GM21529 (cell line): ENCODE results near the gene FLYWCH2.
"Not testable (repeated sequence)": the region's sequence is repeated elsewhere in the genome, so short reads cannot be mapped to it uniquely, and the experiment has no call there.

Experiments
- ATAC-seq: cut with Tn5 transposase; IDR thresholded peaks from one replicate; pipeline ENCODE4 v1.9.1; 2021; ENCODE audit not compliant: unreplicated experiment

The FLYWCH2 gene

DNA sequence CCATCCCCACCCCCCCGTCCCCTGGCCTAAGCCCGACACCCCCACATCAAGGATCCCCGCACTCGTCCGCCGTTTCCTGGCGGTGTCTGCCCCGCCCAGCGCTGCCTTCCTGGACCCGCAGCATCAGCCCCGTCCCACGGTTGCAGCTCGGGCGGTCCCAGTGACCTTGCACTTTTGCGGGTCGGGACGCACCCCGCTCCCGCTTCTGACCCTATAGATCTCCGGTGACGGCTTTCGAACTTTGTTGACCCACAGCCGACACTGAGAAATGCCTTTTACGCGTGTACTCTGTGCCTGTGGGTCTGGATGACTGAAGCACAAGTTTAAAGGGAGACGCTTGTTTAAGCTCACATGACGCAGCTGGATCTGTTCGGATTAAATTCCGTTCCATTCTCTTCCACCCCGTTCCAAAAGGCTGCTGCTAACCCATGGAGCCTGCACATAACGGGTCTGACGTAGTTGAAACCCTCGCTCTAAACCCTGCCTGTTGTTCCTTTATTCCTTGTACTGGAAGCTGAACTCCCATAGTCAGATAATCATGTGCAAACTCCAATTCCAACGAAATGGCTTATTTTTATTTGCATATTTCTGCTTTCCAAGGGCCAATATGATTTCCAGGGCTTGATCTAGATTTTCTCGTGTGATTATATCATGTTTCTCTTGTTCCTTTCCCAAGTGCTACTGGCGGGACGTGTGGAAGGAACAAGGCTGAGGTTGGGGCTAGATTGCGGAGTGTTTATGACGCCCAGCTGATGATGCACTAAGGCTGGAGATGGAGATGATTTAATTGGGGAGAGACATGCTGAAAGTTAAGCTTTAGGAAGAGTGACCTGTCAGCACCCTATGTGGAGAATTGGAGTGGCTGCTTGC lies 29.6 kb downstream of the FLYWCH2 start:
- ATAC-seq, result peak; percentile 4

DNA sequence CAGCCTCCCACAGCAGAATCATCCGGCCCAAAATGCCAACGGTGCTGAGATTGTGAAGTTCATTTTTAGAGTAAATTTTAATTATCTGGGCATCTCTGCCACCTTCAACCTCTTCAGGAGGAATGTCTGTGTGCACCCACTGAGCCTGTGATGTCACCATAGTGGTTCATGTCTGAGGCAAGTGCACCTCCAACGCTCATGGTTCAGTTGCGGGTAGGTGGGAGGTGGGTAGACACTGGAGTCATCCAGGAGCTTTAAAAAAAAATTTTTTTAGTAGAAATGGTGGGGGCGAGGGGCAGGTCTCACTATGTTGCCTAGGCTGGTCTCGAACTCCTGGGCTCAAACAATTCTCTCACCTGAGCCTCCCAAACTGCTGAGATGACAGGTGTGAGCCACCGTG lies 30.6 kb downstream of the FLYWCH2 start:
- no peak for ATAC-seq

DNA sequence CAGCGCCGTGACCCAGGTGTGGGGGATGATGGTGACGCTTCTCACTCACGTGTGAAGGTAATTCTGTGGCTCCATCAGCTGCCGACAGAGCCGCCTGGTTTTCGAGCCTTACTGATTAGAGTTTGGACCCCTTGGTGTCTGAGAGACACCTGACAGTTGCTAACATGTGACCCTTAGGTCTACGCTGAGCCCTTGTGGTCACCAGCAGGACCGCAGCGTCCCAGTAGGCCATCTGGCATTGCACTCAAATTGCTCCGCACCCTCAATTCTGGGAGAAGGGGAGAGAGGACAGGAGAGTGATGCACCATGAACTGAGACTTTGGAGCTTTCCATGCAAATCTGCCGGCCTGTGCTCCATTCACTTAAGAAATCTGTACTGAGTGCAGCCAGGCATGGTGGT lies 31.2 kb downstream of the FLYWCH2 start:
- ATAC-seq, result no peak

DNA sequence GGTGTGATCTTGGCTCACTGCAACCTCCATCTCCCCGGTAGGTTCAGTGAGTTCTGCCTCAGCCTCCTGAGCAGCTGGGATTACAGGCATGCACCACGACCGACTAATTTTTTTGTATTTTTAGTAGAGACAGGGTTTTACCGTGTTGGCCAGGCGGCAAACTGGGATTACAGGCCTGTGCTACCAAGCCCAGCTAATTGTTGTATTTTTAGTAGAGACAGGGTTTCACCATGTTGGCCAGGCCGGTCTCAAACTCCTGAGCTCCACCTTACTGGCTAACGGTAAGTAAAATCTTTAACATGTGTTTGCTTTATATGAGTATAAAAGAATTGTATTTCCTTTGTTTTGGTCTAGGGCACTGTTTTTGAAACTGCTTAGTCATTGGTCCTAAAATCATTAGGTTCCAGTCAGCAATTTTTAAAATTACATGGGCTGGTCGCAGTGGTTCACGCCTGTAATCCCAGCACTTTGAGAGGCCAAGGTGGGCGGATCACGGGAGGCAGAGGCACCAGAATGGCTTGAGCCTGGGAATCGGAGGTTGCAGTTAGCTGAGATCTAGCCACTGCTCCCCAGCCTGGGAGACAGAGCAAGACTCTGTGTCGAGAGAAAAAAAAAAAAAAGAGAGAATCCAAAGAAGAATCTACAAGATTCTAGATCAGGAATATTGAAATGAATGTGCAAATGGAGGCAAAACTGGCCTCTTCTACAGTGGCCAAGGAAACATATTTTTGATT lies 32.3 kb downstream of the FLYWCH2 start:
- ATAC-seq, result no peak

- ATAC-seq, result no peak
These were observed 36.7 kb downstream of the FLYWCH2 start for GRCh38 chr16:2919511-2920255.

GRCh38 chr16:2923481-2923880 lies 40.5 kb downstream of the FLYWCH2 start:
- ATAC-seq, result no peak

DNA sequence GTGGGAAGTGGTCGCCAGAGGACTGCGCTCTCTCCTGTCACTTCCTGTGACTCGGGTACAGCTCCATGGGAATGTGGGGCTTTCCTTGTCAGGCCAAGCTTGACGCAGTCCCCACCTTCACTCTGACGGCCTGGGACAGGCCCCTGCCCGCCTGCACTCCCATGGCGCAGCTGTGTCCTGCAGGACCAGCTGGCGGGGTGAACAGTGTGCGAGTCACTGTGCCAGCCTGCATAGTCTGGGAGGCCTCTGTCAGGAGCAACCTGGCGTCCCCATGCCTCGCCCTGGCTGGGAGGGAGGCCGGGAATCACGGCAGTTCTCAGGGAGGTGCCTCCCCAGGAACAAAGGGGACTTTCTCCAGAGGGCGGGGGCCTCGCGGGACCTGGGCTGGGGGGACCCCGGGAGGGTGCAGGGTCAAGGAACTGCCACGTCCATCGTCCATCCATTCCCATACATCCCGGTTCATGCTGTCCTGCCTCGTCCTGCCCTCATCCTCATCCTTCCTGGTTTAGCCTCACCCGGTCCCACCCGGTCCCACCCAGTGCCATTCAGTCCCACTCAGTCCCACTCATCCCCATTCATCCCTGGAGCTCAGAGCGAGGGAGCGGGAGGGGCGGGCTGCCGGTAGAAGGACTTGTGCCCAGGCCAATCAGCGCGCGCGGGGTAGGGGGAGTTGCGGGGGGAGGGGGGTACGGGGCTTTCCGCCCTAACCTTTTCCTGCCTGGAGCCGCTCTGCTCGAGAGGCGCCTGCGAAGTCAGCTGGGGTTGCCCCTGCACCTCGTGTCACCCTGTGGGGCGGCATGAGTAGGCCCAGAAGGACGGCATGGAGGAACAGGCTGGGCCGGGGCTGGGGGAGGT lies 42.1 kb downstream of the FLYWCH2 start:
- no peak for ATAC-seq

GRCh38 chr16:2925951-2926649 lies 43.1 kb downstream of the FLYWCH2 start:
- no peak for ATAC-seq

- ATAC-seq, result no peak
These were observed 43.6 kb downstream of the FLYWCH2 start for GRCh38 chr16:2926650-2926999.

DNA sequence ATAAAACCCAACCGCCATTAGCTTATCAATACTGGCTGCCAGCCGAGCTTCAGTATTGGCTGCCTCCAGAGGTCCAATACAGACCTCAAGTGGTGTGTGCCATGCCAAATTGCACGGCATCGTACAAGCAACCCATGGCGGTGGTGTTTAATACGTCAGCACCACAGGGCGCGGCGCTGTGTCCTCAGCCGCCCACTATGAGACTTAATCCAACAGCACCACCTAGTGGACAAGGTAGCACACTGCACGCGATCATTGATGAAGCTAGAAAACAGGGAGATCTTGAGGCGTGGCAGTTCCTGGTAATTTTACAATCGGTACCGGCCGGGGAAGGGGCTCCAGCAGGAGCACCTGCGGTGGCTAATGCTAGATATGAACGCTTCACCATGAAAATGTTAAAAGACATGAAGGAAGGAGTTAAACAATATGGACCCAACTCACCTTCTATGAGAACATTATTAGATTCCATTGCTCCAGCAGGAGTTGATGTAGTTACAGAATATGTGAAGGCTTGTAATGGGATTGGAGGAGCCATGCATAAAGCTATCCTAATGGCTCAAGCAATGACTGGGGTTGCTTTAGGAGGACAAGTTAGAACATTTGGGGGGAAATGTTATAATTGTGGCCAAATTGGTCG lies 44.1 kb downstream of the FLYWCH2 start:
- ATAC-seq, result no peak

- ATAC-seq, result not testable (repeated sequence)
These were observed 45.1 kb downstream of the FLYWCH2 start for GRCh38 chr16:2928151-2928550.

- ATAC-seq, result no peak
These were observed 45.8 kb downstream of the FLYWCH2 start for GRCh38 chr16:2928796-2929195.

- no peak for ATAC-seq
These were observed 46.7 kb downstream of the FLYWCH2 start for GRCh38 chr16:2929693-2930092.

- ATAC-seq, result no peak
These were observed 47.2 kb downstream of the FLYWCH2 start for GRCh38 chr16:2930236-2930635.

DNA sequence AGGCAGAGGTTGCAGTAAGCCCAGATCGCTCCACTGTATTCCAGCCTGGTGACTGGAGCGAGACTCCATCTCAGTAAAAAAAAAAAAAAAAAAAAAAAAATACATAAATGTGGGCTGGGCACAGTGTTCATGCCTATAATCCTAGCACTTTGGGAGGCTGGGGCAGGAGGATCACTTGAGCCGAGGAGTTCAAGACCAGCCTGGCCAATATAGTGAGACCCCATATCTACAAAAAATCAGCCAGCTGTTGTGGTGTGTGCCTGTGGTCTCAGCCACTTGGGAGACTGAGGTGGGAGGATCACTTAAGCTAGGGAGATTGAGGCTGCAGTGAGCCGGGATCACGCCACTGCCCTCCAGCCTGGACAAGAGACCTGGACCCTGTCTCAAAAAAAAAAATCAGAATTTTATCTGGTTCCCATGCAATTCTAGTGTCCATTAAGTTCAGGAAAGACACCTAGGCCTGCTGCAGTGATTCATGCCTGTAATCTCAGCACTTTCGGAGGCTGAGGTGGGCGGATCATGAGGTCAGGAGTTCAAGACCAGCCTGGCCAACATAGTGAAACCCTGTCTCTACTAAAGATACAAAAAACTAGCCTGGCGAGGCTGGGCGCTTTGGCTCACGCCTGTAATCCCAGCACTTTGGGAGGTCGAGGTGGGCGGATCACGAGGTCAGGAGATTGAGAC lies 48.4 kb downstream of the FLYWCH2 start:
- not testable (repeated sequence) for ATAC-seq

GRCh38 chr16:2933136-2933535 lies 50.1 kb downstream of the FLYWCH2 start:
- no peak for ATAC-seq

GRCh38 chr16:2933701-2934100 lies 50.7 kb downstream of the FLYWCH2 start:
- no peak for ATAC-seq

- ATAC-seq, result no peak
These were observed 51.4 kb downstream of the FLYWCH2 start for GRCh38 chr16:2934450-2934849.

DNA sequence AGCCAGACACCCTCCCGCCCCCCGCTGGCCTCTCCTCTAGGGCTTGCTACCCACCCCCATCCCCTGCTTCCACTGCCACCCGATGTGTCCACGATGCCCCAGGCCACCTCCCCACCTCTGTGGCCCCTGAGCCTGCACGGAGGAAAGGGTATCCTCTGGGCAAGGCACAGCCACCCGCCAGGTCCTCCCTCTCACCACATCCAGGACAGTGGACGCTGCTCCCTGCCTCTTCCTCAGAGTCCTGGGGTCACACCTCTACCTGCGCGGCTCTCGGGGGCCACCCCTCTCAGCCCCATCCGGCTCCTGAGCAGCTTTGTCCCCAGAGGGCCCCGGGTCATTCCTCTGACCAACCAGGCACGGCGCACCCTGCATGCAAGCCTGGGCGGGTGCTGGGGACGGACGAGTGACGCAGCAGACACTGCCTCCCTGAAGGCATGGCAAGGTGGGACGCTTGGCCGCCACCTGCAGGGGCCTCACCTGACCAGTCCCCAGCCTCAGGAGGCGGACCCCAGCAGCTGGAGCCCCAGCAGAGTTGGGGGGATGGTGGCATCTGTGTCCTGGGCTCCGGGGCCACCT lies 53.5 kb downstream of the FLYWCH2 start:
- ATAC-seq, result no peak
